HEK293 (cell line): ENCODE results near the gene CYP2E1.

ENCODE experiments used
- BCL6B ChIP-seq: fragments of 450-650 bp; formaldehyde crosslinking; IDR thresholded peaks from 2 replicates; pipeline ENCODE4 v1.5.1; 2017; ENCODE audit warnings: missing biosample characterization, missing genetic modification characterization
- CTCF ChIP-seq: fragments of 450-650 bp; formaldehyde crosslinking; IDR thresholded peaks from 2 replicates; pipeline ENCODE4 v1.5.1; 2016; ENCODE audit warnings: missing biosample characterization, missing genetic modification characterization
- HIC1 ChIP-seq: fragments of 450-650 bp; formaldehyde crosslinking; IDR thresholded peaks from 2 replicates; pipeline ENCODE4 v1.5.1; 2016; ENCODE audit warnings: missing biosample characterization, missing genetic modification characterization
- TCF7L2 ChIP-seq: IDR thresholded peaks from 2 replicates; pipeline ENCODE4 v1.6.1; 2011; ENCODE audit warnings: low read depth, mild to moderate bottlenecking, inconsistent platforms, low read length, moderate library complexity, borderline replicate concordance
- ZBTB21 ChIP-seq: fragments of 450-650 bp; formaldehyde crosslinking; IDR thresholded peaks from 2 replicates; pipeline ENCODE4 v1.5.1; 2017; ENCODE audit warnings: missing biosample characterization, missing genetic modification characterization
- ZBTB26 ChIP-seq: fragments of 450-650 bp; formaldehyde crosslinking; optimal IDR thresholded peaks from 2 replicates; pipeline ENCODE3; 2016; ENCODE audit warnings: missing biosample characterization, mild to moderate bottlenecking, missing genetic modification characterization
- ZFP41 ChIP-seq: fragments of 450-650 bp; formaldehyde crosslinking; IDR thresholded peaks from 2 replicates; pipeline ENCODE4 v1.5.1; 2016; ENCODE audit warnings: missing biosample characterization, missing genetic modification characterization, borderline replicate concordance
- ZNF138 ChIP-seq: fragments of 450-650 bp; formaldehyde crosslinking; IDR thresholded peaks from 2 replicates; pipeline ENCODE4 v1.5.1; 2016; ENCODE audit warnings: missing biosample characterization, missing genetic modification characterization, borderline replicate concordance
- ZNF146 ChIP-seq: fragments of 450-650 bp; formaldehyde crosslinking; IDR thresholded peaks from 2 replicates; pipeline ENCODE4 v1.5.1; 2016; ENCODE audit warnings: missing biosample characterization, missing genetic modification characterization
- ZNF157 ChIP-seq: fragments of 450-650 bp; formaldehyde crosslinking; IDR thresholded peaks from 2 replicates; pipeline ENCODE4 v1.5.1; 2016; ENCODE audit warnings: missing biosample characterization, missing genetic modification characterization
- ZNF433 ChIP-seq: fragments of 450-650 bp; formaldehyde crosslinking; IDR thresholded peaks from 2 replicates; pipeline ENCODE4 v1.5.1; 2016; ENCODE audit warnings: missing biosample characterization, missing genetic modification characterization, low read depth
- ZNF558 ChIP-seq: fragments of 450-650 bp; formaldehyde crosslinking; IDR thresholded peaks from 2 replicates; pipeline ENCODE4 v1.5.1; 2016; ENCODE audit warnings: missing biosample characterization, missing genetic modification characterization
- ZNF692 ChIP-seq: fragments of 450-650 bp; formaldehyde crosslinking; IDR thresholded peaks from 2 replicates; pipeline ENCODE4 v1.5.1; 2016; ENCODE audit warnings: missing biosample characterization, missing genetic modification characterization

GRCh38 chr10:133568287-133568614 lies 41.1 kb downstream of the CYP2E1 start:
- TF ChIP-seq CTCF (tag by site-specific recombination) (no peak), ZNF433 (tag by site-specific recombination) (no peak), ZFP41 (tag by site-specific recombination) (no peak), ZNF157 (tag by site-specific recombination) (no peak), ZNF146 (tag by site-specific recombination) (no peak), HIC1 (tag by site-specific recombination) (no peak), ZBTB26 (tag by site-specific recombination) (no peak), ZNF138 (tag by site-specific recombination) (no peak), BCL6B (tag by site-specific recombination) (no peak), ZNF558 (tag by site-specific recombination) (no peak), ZBTB21 (no peak), ZNF692 (no peak), TCF7L2 (no peak)
